D341Med (cell line): ENCODE data around the gene CACUL1.
"Not testable (repeated sequence)": the region's sequence is repeated elsewhere in the genome, so short reads cannot be mapped to it uniquely, and the experiment has no call there.

Experiments
- DNase-seq: peaks from one replicate; pipeline ENCODE4 v3.0.0; 2012; ENCODE audit warnings: low spot score

Gene CACUL1

DNA sequence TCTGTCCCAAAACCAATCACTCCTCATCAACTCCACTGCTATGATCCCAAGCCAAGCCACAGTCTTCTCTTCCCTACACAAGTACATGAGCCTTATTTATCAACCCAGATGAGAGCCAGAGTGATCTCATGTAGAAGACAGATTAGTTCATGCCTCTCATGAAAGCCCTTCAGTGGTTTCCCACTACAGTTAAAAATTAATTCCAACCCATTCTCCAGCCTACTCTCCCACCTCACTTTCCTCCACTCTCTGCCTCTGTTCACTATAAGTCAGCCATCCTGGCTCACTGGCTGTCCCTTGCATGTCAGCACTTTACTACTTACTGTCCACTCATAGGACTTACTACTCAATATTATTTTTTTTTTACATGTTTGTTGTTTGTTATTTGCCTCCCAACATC lies 67.3 kb downstream of the CACUL1 start:
- DNase-seq = no peak

DNA sequence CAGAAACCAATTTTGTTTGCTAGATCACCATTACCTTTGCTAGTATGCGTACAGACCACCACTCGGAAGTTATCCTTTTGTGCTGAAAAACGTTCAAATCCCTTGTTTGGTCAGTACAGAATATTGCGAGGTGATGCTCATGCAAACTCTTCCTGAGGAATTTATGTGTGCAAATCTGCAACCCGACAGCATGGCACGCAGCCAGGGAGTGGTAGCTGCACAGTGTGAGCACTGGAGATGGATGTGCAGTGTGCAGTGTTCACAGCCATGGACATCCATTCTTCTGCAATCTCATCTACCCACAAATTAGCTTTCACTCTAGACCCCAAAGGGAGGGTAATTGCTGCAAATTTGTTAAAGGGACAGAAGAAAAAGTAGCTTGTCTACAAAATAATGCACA lies 72.2 kb downstream of the CACUL1 start:
- DNase-seq = no peak

DNA sequence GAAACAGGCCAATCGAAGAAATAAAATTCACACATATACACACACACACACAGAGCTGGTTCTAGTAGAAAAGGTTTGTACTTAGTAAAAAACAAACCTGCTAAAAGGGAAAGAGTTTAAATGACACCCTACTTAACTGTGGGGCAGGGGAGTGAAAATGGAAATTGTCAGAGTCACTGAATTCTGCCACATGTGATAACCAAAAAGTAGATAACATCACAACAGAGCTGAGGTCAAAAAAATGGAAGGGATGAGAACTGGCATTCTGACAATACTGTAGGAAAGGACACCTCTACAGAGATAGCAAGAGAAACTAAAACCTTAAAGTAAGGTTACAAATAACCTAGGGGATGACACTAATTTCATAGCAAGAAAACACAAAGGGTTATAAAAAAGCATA lies 74.6 kb downstream of the CACUL1 start:
- DNase-seq = no peak

DNA sequence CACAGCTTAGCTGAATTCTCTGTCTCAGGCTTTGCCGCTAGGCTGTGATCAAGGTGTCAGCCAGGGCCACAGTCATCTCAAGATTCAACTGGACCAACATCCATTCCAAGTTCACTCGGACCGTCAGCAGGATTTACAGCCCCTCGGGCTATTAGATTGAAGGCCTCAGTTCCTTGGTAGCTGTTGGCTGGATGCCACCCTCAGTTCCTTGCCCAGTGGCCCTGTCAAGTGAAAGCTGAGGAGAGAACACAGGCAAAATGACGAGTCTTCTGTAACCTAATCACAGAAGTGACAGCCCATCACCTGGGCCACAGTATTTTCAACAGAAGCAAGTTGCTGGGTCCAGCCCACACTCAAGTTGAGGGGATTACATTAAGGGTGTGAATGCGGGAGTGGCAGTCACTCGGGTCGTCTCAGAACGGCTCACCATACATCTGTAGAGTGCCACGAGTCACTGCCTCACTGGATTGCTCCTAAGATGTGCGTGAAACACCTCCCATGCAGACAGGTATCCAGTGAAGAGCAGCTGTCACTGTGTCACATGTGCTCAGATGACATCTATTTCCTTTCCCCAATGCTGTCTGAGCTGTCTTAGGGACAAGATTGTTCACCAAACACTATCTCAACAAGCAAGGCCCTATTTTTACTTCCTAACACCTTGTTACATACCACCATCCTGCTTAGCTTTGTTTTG lies 80.4 kb downstream of the CACUL1 start:
- DNase-seq = no peak

DNA sequence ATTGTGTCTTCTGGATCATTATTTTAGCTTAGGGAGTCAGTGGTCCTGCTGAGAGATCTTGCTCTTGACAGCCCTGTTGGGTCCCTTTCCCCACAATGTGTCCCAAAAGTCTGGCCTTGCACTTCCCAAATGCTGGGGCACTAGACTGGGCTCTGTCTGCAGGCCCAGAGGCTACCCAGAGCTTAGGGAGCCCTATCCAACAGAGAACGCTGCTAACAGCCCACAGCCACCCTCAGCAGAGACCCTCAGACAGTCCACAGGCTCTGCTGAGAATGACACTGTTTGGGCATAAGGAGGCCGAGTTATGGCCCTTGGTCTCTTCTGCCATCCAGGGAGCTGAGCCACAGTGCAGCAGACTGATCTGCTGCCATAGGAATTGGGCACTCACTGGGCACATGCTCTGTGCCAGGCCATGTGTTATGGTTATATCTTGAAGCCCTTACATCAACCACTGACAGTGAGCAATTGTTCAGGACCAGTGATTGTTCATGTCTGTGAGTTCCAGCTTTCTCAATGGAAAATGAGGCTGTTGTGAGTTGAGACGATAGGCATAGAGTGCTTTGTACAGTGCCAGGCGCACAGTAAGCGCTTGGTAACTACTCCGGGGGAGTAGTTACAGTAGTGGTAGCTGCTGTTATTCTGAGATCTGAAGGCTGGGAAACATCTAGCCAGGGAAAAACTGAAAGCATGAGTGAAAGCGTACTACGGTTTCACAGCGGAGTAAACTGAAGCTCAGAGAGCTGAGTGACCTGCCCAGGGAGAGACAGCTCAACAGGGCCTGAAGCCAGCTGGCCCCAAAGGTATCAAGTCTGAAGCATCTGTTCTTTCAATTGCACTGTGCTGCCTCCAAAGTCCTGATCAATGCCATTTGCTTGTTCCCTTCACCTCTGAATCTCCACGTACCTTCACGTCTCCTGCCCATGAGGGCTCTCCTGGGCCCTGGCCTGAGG lies 81.7 kb downstream of the CACUL1 start:
- no peak for DNase-seq

DNA sequence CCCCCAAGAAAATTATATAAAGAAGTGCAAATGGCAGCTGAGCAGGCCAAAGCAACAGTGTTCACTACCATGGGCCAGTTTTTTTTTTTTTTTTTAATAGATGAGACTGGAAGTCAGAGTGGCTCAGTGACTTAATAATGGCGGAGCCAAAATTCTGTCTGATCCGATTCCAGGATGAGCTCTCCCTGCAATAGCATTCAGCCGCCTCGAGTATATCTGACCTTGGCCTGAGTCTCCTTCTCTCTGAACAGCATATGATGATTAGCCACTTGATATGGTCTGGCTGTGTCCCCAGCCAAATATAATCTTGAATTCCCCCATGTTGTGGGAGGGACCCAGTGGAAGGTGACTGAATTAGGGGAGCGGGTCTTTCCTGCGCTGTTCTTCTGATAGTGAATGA lies 82.6 kb downstream of the CACUL1 start:
- no peak for DNase-seq

DNA sequence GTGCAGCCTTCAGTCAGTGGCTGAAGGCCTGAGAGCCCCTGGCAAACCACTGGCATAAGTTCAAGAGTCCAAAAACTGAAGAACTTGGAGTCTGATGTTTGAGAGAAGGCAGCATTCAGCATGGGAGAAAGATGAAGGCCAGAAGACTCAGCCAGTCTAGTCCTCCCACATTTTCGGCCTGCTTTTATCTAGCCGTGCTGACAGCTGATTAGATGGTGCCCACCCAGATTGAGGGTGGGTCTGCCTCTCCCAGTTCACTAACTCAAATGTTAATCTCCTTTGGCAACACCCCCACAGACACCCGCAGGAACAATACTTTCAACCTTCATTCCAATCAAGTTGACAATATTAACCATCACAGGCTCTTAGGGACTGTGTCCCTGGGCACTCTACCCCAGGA lies 83.5 kb downstream of the CACUL1 start:
- DNase-seq = not testable (repeated sequence)

DNA sequence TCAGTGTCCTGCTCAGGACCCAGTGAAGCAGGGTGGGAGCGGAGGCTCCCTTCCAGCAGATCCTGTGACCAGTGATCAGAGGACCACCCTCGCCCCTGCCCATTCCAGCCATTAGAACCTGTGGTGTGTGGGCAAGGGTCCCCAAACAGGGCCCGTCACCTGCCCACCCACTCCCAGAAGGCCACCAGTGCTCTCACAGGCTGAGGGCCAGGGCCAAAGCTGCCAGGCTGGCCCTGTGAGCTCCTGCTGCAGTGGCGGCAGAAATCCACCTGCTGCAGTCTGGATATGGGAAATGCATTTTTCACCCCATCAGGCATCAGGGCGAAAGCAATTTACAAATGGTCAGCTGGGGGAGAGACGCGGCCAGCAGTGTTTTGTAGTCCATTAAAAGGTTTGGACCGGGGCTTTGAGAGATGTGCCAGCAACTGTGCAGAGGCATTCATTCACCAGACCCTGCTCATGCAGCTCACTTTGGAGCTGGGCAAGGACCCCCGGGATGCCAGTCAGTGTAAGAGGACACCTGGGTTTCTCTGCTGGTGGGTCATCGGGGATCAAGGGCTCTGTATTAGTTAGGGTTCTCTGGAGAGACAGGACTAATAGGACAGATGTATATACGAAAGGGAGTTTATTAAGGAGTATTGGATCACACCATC lies 84.2 kb downstream of the CACUL1 start:
- DNase-seq = no peak

DNA sequence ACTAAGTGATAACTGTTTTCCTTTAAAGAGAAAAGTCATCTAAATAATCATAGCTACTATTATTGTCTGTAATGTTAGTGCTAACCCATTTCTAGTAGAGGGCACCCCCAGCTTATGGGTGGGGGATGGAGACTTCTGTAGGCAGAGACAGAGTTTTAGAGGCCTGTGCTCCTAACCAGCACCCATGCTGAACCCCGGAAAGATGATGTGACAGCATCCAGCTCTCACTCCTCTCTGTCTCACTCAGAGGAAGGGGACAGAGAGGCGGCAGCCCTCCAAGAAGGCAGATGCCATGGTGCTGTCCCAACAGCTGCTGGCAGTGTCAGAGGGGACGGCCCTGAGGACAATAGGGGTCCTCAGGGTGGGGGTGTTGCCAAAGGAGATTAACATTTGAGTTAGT lies 84.9 kb downstream of the CACUL1 start:
- DNase-seq = no peak

DNA sequence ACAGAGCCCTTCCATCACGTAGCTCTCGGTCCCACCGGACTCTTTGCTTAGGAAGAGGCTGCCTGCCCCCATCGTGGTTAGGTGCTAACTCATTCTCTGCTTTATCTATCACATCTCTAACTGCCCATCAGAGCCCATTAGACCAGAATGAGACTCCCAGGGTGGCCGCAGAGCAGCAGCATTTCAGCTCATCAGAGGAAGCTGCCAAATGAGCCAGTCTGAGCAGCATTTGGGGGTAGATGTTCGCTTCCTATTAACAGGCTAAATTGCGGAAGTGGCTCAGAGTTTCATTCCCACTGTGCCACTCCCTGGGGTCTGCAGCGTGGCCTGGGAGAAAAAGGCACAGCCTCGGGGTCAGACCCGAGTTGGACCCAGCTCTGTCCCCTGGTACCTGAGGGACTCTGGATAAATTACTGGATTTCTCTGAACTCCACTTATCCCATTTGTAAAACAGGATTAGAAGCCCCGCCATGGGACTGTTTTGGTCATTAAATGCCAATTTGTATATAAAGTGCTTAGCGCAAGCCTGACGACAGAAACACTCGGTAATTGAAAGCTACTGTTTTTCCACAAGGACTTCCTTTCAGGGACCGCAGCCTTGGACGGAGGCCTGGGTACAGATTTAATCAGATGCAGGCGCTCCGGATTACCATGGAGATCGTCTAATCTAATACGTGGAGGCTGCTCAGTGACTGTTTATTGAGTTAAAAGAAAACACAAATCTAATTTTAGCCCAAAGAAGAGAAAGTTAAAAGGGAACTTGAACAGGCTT lies 85.6 kb downstream of the CACUL1 start:
- DNase-seq = peak; percentile 45

DNA sequence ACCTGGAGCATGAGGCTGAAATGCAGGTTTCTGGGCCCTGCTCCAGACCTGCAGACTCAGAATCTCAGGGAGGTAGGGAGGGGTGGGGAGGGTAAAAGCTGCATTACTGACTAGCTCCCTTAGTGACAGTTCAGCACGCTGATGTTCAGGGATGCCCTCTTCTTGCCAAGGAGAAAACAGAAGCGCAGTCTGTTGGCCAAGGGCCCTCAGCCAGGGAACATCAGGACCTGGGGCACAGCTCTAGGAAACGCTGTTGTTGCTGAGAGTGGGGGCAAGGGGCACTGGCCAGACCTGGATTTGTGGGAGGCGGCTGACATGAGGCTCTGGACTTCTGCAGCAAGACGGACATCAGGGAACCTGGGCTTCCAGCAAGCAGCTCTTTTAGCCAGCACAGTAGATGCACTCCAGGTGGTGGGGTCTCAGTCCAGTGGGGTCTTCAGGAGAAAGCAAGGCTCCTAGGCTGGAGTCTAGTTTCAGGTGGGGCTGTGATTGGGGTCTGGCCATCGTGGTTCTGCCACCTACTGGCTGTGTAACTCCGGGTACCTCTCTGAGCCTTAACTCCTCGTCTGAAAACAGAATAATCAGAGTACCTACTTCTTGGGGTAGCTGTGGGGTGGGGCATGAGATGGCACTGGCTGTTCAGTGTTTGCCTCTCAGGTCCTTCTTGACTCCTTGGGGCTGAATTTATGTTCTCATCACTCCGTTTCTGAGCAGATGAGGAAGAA lies 86.4 kb downstream of the CACUL1 start:
- DNase-seq = no peak

DNA sequence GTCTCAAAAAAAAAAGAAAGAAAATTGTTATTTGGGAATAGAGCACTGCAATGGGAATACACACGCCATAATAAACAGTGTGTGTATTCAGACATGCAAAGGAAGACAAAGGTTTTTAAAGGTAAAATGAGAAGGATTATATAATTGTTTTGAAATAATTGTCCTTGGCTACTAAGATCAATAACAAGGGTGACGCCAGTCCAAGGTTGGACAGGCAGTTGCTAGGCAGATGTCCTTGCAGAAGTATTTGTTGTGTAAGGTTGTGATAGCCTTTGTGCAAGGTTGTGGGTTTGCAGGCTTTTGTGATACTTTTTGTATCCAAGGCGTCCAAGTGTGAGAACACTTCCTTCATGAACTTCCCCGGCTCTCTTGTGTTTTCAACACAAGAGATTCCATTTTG lies 87.0 kb downstream of the CACUL1 start:
- DNase-seq = no peak

DNA sequence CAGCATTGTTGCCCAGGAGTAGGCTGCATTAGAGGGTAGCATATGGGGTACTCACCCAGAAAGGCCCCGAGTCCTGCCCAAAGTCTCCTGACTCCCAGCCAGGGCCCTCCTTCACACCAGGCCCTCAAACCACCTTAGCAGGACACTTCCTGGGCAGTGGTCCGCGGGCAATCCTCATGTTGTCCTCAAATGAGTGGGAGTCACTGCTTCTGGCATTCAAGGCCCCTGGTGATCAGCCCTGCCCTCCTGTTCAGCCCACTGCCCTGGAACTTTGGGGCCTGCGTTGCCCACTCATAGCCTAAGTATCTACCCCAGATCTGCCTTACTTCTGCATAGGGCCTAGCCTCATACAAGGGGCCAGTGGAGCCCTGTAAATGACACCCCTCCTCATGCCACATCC lies 88.4 kb downstream of the CACUL1 start:
- no peak for DNase-seq

DNA sequence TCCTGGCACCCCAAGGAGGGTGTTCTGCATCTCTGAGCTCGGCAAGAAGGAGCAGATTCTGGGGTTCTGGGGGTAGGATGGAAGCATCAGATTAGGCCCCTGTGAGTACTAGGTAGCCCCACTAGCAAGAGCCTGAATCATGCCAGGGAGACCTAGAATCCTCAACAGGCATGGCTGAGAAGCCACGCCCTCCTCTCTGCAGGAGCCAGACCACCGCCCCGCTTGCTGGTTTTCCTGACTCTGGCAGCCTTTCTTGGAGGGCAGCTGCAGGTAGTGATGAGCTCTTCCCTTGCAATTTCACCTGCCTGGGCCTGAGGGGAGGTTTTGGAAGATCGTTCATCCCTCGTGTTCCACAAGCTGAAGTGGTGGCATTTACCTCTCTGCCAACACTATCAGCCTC lies 90.4 kb downstream of the CACUL1 start:
- no peak for DNase-seq

DNA sequence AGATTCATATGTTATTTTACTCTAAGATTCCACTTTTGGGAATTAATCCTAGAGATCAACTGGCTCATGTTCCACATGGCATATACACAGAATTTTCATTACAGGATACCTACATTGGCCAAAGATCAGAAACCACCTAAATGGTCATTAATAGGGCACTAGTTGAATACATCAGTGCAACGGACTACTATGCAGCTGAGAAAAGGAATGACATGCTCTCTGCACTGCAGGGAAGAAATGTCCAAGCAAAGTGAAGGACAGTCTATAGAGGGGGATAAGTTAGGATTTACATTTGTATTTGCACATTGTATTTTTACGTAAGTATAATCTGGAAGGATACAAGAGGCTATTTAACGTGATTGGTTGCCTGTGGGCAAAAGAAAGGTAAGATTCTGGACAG lies 91.6 kb downstream of the CACUL1 start:
- DNase-seq = no peak

DNA sequence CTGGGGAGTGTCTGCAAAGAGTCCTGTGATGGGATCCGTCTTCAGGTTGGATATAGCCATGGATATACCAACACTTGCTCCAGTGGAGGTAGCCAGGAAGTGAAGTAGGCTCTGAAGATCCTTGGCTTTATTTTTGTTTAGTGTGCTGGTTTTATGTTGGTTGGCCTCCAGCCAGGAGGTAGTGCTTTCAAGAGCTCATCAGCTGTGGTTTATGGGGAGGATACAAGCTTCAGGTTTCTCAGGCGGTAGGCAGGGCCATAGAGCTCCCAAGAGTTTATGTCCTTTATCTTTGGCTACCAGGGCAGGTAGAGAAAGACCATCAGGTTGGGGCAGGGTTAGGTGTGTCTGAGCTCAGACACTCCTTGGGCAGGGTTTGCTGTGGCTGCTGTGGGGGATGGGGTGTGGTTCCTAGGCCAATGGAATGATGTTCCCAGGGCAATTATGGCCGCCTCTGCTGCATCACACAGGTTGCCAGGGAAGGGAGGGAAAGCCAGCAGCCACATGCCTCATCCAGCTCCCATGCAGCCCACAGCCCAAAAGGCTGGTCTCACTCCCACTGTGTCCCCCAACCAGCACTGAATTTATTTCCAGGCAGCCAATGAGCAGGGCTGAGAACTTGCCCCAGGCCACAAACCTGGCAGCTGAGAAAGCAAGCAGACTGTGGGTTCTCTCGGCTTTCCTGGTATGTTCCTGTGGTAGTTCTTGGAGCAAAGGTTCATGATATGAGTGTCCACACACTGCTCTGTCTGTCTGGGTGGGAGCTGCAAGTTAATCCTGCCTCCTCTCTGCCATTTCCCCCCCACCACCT lies 92.3 kb downstream of the CACUL1 start:
- no peak for DNase-seq

DNA sequence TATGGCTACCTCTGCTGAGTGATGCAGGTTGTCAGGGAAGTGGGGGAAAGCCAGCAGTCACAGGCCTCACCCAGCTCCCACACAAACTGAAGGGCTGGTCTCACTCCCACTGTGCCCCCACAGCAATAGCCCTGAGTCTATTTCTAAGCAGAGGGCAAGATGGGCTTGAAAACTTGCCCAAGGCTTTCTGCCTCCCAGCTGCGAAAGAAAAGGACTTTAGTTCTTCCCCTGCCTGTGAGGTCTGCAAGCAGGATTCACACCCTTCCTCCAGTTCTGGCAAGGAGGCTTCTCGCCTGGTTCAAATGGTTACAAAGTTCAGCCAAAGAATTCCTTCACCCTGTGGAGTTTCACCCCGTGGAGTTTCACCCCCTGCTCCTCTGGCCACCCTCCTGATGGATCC lies 96.0 kb downstream of the CACUL1 start:
- DNase-seq = no peak

DNA sequence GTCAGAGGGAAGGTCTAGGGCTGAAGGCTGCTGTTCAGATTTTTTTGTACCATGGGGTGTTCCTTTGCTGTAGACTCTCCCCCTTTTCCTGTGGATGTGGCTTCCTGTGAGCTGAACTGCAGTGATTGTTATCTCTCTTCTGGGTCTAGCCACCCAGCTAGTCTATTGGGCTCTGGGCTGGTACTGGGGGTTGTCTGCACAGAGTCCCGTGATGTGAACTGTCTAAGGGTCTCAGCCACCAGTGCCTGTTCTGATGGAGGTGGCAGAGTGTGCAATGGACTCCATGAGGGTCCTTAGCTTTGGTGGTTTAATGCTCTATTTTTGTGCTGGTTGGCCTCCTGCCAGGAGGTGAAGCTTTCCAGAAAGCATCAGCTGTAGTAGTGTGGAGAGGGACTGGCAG lies 96.6 kb downstream of the CACUL1 start:
- DNase-seq = not testable (repeated sequence)

DNA sequence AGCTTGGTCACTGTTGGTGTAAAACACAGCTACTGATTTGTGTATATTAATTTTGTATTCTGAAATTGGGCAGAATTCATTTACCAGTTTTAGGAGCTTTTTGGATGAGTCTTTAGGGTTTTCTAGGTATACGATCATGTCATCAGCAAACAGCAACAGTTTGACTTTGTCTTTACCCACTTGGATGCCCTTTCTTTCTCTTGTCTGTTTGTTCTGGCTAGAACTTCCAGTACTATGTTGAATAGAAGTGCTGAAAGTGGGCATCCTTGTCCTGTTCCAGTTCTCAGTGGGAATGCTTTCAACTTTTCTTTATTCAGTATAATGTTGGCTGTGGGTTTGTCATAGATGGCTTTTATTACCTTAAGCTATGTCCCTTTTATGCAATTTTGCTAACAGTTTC lies 109.5 kb downstream of the CACUL1 start:
- not testable (repeated sequence) for DNase-seq

DNA sequence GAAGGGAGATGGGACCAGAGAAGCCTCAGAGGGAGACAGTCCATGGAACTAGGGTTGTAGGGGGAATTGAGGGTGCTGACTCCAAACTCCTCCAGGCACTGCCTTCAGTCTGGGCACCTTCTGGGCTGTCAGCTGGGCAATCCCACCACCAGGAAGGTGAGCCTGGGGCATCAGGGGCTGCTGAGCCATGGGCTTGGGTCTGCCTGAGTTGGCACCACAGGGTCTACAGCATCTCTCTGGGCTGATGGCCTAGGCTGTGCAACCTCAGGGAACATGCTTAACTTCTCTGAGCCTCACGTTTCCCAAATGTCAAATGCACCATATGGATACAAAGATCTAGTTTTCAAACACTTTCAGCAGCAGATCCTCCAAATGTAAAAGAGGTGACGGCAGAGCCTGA lies 112.5 kb downstream of the CACUL1 start:
- no peak for DNase-seq

DNA sequence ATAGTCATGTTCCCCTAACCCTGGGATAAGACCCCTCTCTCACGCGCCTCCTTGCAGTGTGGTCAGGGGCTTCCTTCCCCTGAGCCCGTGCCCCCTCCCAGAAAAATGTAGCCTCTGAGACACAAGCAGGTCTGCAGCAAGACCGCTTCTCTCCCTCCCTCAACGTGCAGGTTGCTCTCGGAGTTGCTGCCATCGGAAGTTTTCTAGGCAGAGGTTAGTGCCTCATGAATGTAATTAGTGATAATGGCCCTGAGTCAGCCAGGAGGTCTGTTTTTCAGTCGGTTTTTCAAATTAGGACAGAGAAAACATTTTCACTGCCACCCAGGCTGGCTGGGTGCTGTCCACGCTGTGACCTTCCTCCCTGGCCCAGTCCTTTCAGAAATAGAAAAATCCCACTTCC lies 116.1 kb downstream of the CACUL1 start:
- no peak for DNase-seq
